NB4 (cell line): ENCODE data around the gene INTS11.

Experiments used
- DNase-seq: peaks from one replicate; pipeline ENCODE4 v3.0.0; 2010; ENCODE audit warnings: low read depth
- H3K4me3 ChIP-seq: one replicate; pipeline ENCODE4 v1.5.1; 2011; ENCODE audit warnings: mild to moderate bottlenecking, low read depth, low read length, moderate library complexity
- MYC ChIP-seq: IDR thresholded peaks from 2 replicates; pipeline ENCODE4 v1.6.1; 2011; ENCODE audit warnings: low read depth, low read length
- POLR2A ChIP-seq: IDR thresholded peaks from 2 replicates; pipeline ENCODE4 v1.6.1; 2011; ENCODE audit warnings: mild to moderate bottlenecking; ENCODE audit not compliant: insufficient read length; ENCODE audit errors: extremely low read depth
- TF ChIP-seq, protein P1 (sequence below): IDR thresholded peaks from 2 replicates; pipeline ENCODE4 v1.6.1; 2011; ENCODE audit warnings: low read depth, low read length
- TF ChIP-seq, protein P2 (sequence below): IDR thresholded peaks from one replicate; pipeline ENCODE4 v1.5.1; 2012; ENCODE audit warnings: low read depth, low read length

INTS11 gene

DNA sequence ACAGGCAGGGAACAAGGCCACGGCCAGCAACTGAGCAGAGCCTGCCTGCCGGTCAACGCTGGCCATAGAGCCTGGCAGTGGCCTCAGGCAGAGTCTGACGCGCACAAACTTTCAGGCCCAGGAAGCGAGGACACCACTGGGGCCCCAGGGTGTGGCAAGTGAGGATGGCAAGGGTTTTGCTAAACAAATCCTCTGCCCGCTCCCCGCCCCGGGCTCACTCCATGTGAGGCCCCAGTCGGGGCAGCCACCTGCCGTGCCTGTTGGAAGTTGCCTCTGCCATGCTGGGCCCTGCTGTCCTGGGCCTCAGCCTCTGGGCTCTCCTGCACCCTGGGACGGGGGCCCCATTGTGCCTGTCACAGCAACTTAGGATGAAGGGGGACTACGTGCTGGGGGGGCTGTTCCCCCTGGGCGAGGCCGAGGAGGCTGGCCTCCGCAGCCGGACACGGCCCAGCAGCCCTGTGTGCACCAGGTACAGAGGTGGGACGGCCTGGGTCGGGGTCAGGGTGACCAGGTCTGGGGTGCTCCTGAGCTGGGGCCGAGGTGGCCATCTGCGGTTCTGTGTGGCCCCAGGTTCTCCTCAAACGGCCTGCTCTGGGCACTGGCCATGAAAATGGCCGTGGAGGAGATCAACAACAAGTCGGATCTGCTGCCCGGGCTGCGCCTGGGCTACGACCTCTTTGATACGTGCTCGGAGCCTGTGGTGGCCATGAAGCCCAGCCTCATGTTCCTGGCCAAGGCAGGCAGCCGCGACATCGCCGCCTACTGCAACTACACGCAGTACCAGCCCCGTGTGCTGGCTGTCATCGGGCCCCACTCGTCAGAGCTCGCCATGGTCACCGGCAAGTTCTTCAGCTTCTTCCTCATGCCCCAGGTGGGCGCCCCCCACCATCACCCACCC is 6.9 kb upstream of the INTS11 start, which contains the start of gene TAS1R3:
TAS1R3 (plus strand) TSS at position 213 of the 898 bp plus-strand sequence; CDS start at position 279, 66 bp downstream.
- DNase-seq = no peak
- no peak for TF ChIP-seq MYC
- TF ChIP-seq, protein P1, sequence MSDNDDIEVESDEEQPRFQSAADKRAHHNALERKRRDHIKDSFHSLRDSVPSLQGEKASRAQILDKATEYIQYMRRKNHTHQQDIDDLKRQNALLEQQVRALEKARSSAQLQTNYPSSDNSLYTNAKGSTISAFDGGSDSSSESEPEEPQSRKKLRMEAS = no peak
- TF ChIP-seq, protein P2, sequence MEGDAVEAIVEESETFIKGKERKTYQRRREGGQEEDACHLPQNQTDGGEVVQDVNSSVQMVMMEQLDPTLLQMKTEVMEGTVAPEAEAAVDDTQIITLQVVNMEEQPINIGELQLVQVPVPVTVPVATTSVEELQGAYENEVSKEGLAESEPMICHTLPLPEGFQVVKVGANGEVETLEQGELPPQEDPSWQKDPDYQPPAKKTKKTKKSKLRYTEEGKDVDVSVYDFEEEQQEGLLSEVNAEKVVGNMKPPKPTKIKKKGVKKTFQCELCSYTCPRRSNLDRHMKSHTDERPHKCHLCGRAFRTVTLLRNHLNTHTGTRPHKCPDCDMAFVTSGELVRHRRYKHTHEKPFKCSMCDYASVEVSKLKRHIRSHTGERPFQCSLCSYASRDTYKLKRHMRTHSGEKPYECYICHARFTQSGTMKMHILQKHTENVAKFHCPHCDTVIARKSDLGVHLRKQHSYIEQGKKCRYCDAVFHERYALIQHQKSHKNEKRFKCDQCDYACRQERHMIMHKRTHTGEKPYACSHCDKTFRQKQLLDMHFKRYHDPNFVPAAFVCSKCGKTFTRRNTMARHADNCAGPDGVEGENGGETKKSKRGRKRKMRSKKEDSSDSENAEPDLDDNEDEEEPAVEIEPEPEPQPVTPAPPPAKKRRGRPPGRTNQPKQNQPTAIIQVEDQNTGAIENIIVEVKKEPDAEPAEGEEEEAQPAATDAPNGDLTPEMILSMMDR = no peak
- TF ChIP-seq POLR2A = no peak
- no peak within 1 kb of the TSS for H3K4me3 ChIP-seq

DNA sequence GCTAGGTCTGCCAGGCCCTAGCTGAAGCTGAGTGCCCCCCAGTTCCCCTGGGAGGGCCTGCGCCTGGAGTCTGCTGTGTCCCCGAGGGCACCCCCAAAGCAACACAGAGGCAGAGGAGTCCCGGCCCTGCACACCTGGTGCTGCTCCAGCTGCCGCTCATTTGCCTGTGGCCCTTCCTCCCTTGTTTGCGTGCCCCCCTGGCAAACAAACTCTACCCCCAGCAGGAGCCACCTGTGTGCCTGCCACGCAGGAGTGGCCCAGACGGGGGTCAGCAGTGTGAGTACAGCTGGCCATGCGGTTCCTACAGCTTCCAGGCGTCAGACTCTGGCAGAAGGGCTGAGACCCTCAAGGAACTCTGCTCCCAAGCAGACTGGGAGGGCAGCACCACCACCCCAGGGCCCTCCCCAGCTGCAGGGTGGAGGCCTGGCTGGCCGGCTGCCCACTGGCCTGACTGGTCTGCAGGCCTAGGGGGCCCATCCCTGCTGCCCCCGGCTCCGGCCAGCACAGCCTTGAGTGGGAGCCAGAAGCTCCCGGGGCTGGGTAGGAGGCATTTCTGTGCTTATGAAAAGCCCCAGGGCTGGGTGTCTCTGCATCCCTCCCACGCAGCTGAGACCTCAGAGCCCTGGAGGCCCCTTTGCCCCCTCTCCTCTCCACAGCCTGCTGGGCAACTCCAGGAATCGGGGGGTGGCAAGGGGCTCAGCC is 6.1 kb upstream of the INTS11 start:
- H3K4me3 ChIP-seq = no peak overlapping the region
- no peak for DNase-seq
- TF ChIP-seq POLR2A = no peak
- TF ChIP-seq, protein P2 = no peak
- TF ChIP-seq, protein P1 = no peak
- no peak for TF ChIP-seq MYC

DNA sequence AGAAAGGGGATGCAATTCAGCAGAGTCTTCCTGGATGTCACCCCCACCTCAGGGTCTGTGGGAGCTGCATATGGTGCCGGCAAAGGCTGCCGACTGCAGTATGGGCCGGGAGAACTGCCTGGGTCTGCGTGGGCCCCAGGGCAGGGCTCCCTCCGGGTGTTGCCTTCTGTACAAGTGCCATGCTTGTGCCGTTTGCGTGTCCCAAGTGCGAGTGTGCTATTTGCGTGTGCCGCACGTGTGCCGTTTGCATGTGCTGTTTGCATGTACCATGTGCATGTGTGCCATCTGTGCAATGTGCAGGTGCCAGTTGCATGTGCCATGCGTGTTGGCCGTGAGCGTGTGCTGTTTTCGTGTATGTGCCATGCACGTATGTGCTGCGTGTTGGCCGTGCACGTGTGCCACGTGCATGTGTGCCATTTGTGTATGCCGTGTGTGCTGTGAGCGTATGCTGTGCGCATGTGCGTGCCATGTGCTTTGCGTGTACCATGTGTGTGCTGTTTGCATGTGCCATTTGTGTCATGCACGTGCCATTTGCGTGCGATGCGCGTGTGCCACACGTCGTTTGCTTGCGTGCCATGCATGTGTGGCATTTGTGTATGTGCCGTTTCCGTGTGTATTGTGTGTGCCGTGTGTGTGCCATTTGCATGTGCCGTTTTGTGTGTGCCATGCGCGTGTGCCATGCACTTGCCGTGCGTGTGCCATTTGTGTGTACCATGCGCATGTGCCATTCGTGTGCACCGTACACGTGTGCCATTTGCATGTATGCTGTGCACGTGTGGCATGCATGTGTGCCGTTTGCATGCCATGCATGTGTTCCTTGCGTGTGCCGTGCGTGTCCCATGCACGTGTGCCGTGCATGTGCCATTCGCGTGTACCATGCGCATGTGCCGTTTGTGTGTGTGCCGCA is 5.1 kb upstream of the INTS11 start:
- DNase-seq = no peak
- no peak overlapping the region for H3K4me3 ChIP-seq

DNA sequence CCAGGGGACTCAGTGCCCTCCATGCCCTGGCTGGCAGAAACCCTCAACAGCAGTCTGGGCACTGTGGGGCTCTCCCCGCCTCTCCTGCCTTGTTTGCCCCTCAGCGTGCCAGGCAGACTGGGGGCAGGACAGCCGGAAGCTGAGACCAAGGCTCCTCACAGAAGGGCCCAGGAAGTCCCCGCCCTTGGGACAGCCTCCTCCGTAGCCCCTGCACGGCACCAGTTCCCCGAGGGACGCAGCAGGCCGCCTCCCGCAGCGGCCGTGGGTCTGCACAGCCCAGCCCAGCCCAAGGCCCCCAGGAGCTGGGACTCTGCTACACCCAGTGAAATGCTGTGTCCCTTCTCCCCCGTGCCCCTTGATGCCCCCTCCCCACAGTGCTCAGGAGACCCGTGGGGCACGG is 3.8 kb upstream of the INTS11 start:
- TF ChIP-seq POLR2A (no peak), MYC (no peak)
- TF ChIP-seq, protein P1 = no peak
- TF ChIP-seq, protein P2 = no peak
- no peak overlapping the region for H3K4me3 ChIP-seq
- no peak for DNase-seq

More for the DNA sequence above, 5.1 kb upstream of the INTS11 start:
- TF ChIP-seq, protein P2 = no peak
- TF ChIP-seq, protein P1 = no peak

DNA sequence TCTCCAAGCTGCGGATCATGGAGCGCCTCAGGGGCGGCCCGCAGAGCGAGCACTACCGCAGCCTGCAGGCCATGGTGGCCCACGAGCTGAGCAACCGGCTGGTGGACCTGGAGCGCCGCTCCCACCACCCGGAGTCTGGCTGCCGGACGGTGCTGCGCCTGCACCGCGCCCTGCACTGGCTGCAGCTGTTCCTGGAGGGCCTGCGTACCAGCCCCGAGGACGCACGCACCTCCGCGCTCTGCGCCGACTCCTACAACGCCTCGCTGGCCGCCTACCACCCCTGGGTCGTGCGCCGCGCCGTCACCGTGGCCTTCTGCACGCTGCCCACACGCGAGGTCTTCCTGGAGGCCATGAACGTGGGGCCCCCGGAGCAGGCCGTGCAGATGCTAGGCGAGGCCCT is 2.8 kb upstream of the INTS11 start:
- DNase-seq = no peak
- TF ChIP-seq MYC = no peak
- TF ChIP-seq, protein P1 = no peak
- TF ChIP-seq, protein P2 = no peak
- TF ChIP-seq POLR2A = no peak
- no peak overlapping the region for H3K4me3 ChIP-seq
